Aortic smooth muscle cell (primary cell): Measurements from ENCODE around the gene NHLRC2. TPM values are rescaled to one million over a fixed set of nuclear protein-coding genes. Genes with fewer than 3 reads are reported as not detected.

Experiments
- total RNA-seq: library from RNA; depleted of rRNA; stranded (reverse); fragments of >200 nt; gene quantifications from 2 replicates; pipeline ENCODE4 v1.2.3, GENCODE V29; 2014

The NHLRC2 gene
- 11.6 and 12.5 TPM in 2 replicates for total RNA-seq

GRCh38 chr10:113854013-113854760 is at the start of gene NHLRC2, which contains the start of gene DCLRE1A:
Gene NHLRC2 (plus strand): TSS chr10:113854661. CDS start chr10:113854873, 212 bp downstream.
Gene DCLRE1A (minus strand): TSS chr10:113854082. CDS start chr10:113853182, 900 bp downstream.

Other genes with a start within 250 kb of the NHLRC2 start
- gene NRAP, start 190.6 kb upstream of the NHLRC2 start, total RNA-seq, result under 0.01 TPM in 1 of 2 replicates, not detected in the other
- gene CASP7, start 174.7 kb upstream of the NHLRC2 start, total RNA-seq, result 27.6 and 37.9 TPM in 2 replicates
- gene PLEKHS1, start 103.0 kb upstream of the NHLRC2 start, total RNA-seq, result not detected in 2 replicates
- gene DCLRE1A, start 579 bp upstream of the NHLRC2 start, total RNA-seq, result 7.6 and 7.7 TPM in 2 replicates
- not detected in 2 replicates for gene ADRB1, start 189.2 kb downstream of the NHLRC2 start, total RNA-seq